H1 (cell line): ENCODE measurements around the gene TRPV6. TPM values are rescaled to one million over a fixed set of nuclear protein-coding genes. Genes with fewer than 3 reads are reported as not detected.

Source experiments
- CTCF ChIA-PET: fragments of 300-600 bp; sonication (Branson Sonifier 250); formaldehyde crosslinking; loops from one replicate; lab custom pipeline; 2021; ENCODE audit not compliant: partially characterized antibody; lab: Charles Lee
- POLR2A ChIA-PET: fragments of 300-600 bp; sonication (Branson Sonifier 250); formaldehyde crosslinking; loops from one replicate; lab custom pipeline; 2021; ENCODE audit warnings: inconsistent platforms; ENCODE audit not compliant: partially characterized antibody; lab: Charles Lee
- DNase-seq, 2 experiments: peaks; one replicate each; pipeline versions ENCODE4 v3.0.0 to v3.0.0-alpha.2; 2010 to 2022; ENCODE audit warnings: low spot score in 2 of 2, low read depth in 1 of 2, mixed read lengths in 1 of 2
- FAIRE-seq: peaks from 2 replicates; lab custom pipeline; 2011; peaks lifted over from hg19 to GRCh38; lab: Jason Lieb, UNC
- H2AFZ ChIP-seq: 2 replicates; pipeline ENCODE4 v1.8.1; 2012; ENCODE audit warnings: low read length, inconsistent platforms
- H2AK5ac ChIP-seq: 2 replicates; pipeline ENCODE4 v1.6.1; 2013; ENCODE audit warnings: low read depth, low read length
- H2BK120ac ChIP-seq: replicated peaks from 2 replicates; pipeline ENCODE3; 2013; ENCODE audit warnings: low read depth, low read length, inconsistent platforms
- H2BK12ac ChIP-seq: 2 replicates; pipeline ENCODE4 v1.6.1; 2013; ENCODE audit warnings: low read depth, low read length
- H2BK15ac ChIP-seq: 2 replicates; pipeline ENCODE4 v1.6.1; 2013; ENCODE audit warnings: low read length
- H2BK20ac ChIP-seq: 2 replicates; pipeline ENCODE4 v1.6.1; 2013; ENCODE audit warnings: low read length
- H2BK5ac ChIP-seq: 2 replicates; pipeline ENCODE4 v1.6.1; 2013; ENCODE audit warnings: low read depth, low read length
- H3K14ac ChIP-seq: 2 replicates; pipeline ENCODE4 v1.6.1; 2013; ENCODE audit warnings: inconsistent platforms; ENCODE audit not compliant: insufficient read length
- H3K18ac ChIP-seq: 2 replicates; pipeline ENCODE4 v1.6.1; 2013; ENCODE audit warnings: low read length; ENCODE audit errors: extremely low read depth
- H3K23ac ChIP-seq: 2 replicates; pipeline ENCODE4 v1.6.1; 2013; ENCODE audit warnings: inconsistent platforms; ENCODE audit not compliant: insufficient read length
- H3K23me2 ChIP-seq: 2 replicates; pipeline ENCODE4 v1.6.1; 2013; ENCODE audit warnings: low read depth, low read length
- H3K27ac ChIP-seq: 2 replicates; pipeline ENCODE4 v1.6.1; 2011; ENCODE audit warnings: low read depth, low read length, inconsistent platforms
- H3K27me3 ChIP-seq, 4 experiments: replicated peaks in 1 of 4; 1 replicate in 1 of 4; 2 replicates in 3 of 4; pipeline versions ENCODE4 v1.6.1 to v1.8.1; 2011 to 2013; ENCODE audit warnings: low read length in 3 of 4, mild to moderate bottlenecking in 3 of 4, inconsistent platforms in 2 of 4, mixed read lengths in 2 of 4, moderate library complexity in 1 of 4; ENCODE audit not compliant: control insufficient read depth in 3 of 4, insufficient read depth in 3 of 4; ENCODE audit errors: extremely low read depth in 1 of 4
- H3K36me3 ChIP-seq, 4 experiments: 2 replicates each; pipeline versions ENCODE4 v1.6.1 to v1.8.1; 2011 to 2013; ENCODE audit warnings: mild to moderate bottlenecking in 4 of 4, low read length in 3 of 4, moderate library complexity in 2 of 4, control low read depth in 1 of 4, inconsistent platforms in 1 of 4; ENCODE audit not compliant: insufficient read depth in 4 of 4, control insufficient read depth in 2 of 4
- H3K4ac ChIP-seq: replicated peaks from 2 replicates; pipeline ENCODE3; 2013; ENCODE audit warnings: low read length, low read depth, mixed read lengths, inconsistent platforms; ENCODE audit not compliant: insufficient read length
- H3K4me1 ChIP-seq, 4 experiments: replicated peaks in 1 of 4; 1 replicate in 1 of 4; 2 replicates in 3 of 4; pipeline versions ENCODE4 v1.6.1 to v1.8.1; 2011 to 2013; ENCODE audit warnings: low read length in 3 of 4, inconsistent platforms in 2 of 4, mixed read lengths in 1 of 4; ENCODE audit not compliant: insufficient read depth in 4 of 4, control insufficient read depth in 3 of 4
- H3K4me2 ChIP-seq, 2 experiments: 2 replicates each; pipeline versions ENCODE4 v1.6.1 to v1.8.1; 2011 to 2013; ENCODE audit warnings: low read depth in 2 of 2, low read length in 2 of 2, control low read depth in 1 of 2, inconsistent platforms in 1 of 2, mild to moderate bottlenecking in 1 of 2; ENCODE audit not compliant: insufficient read depth in 1 of 2
- H3K4me3 ChIP-seq, 4 experiments: fragments of 200-600, 300-600 bp in 1 of 4; sonication (generic), shearing (Covaris generic), sonication (Bioruptor Twin) in 1 of 4; 2 replicates each; pipeline versions ENCODE4 v1.5.1 to v1.8.1; 2011 to 2016; ENCODE audit warnings: low read length in 4 of 4, low read depth in 3 of 4, control low read depth in 2 of 4, inconsistent platforms in 2 of 4, mild to moderate bottlenecking in 2 of 4, mixed read lengths in 1 of 4, moderate library complexity in 1 of 4; ENCODE audit not compliant: insufficient read depth in 2 of 4; ENCODE audit errors: extremely low read depth in 1 of 4
- H3K56ac ChIP-seq: replicated peaks from 2 replicates; pipeline ENCODE3; 2013; ENCODE audit warnings: low read depth, mild to moderate bottlenecking, mixed read lengths, low read length, inconsistent platforms; ENCODE audit not compliant: insufficient read length
- H3K79me1 ChIP-seq: 2 replicates; pipeline ENCODE4 v1.6.1; 2013; ENCODE audit warnings: low read depth, low read length, control low read depth
- H3K79me2 ChIP-seq, 2 experiments: 2 replicates each; pipeline versions ENCODE4 v1.6.1 to v1.8.1; 2012 to 2013; ENCODE audit warnings: low read length in 2 of 2, mild to moderate bottlenecking in 2 of 2, inconsistent platforms in 1 of 2; ENCODE audit not compliant: insufficient read depth in 2 of 2, control insufficient read depth in 1 of 2
- H3K9ac ChIP-seq, 4 experiments: replicated peaks in 1 of 4; 1 replicate in 1 of 4; 2 replicates in 3 of 4; pipeline versions ENCODE4 v1.6.1 to v1.8.1; 2011 to 2013; ENCODE audit warnings: low read depth in 3 of 4, low read length in 3 of 4, control low read depth in 2 of 4, mild to moderate bottlenecking in 2 of 4, moderate library complexity in 2 of 4, inconsistent platforms in 1 of 4; ENCODE audit errors: extremely low read depth in 1 of 4
- H3K9me3 ChIP-seq, 2 experiments: 2 replicates each; pipeline versions ENCODE4 v1.6.1 to v1.8.1; 2012 to 2013; ENCODE audit warnings: mild to moderate bottlenecking in 2 of 2, moderate library complexity in 2 of 2, control low read depth in 1 of 2, inconsistent platforms in 1 of 2, low read depth in 1 of 2, low read length in 1 of 2, mixed read lengths in 1 of 2; ENCODE audit not compliant: insufficient read depth in 2 of 2
- H4K20me1 ChIP-seq, 2 experiments: replicated peaks in 1 of 2; 2 replicates each; pipeline versions ENCODE3 to v1.8.1; 2011 to 2013; ENCODE audit warnings: inconsistent platforms in 2 of 2, low read length in 2 of 2, mild to moderate bottlenecking in 1 of 2; ENCODE audit not compliant: insufficient read depth in 2 of 2, control insufficient read depth in 1 of 2
- H4K5ac ChIP-seq: 2 replicates; pipeline ENCODE4 v1.6.1; 2013; ENCODE audit warnings: low read length, low read depth, mixed read lengths, inconsistent platforms; ENCODE audit not compliant: insufficient read length
- H4K8ac ChIP-seq: 2 replicates; pipeline ENCODE4 v1.8.0; 2013; ENCODE audit warnings: mild to moderate bottlenecking, moderate library complexity, low read length, inconsistent platforms; ENCODE audit not compliant: insufficient read depth; ENCODE audit errors: extremely low read depth
- H4K91ac ChIP-seq: replicated peaks from 2 replicates; pipeline ENCODE3; 2013; ENCODE audit warnings: low read length, mixed read lengths, inconsistent platforms; ENCODE audit not compliant: insufficient read length
- BCL11A ChIP-seq, 2 experiments: IDR thresholded peaks; one replicate each; pipeline ENCODE4 v1.6.1; 2011; ENCODE audit warnings: low read depth in 2 of 2, low read length in 2 of 2, mild to moderate bottlenecking in 2 of 2
- CBX8 ChIP-seq: fragments of 300-800, 300-1000 bp; sonication (generic); IDR thresholded peaks from 2 replicates; pipeline ENCODE4 v1.7.1; 2016; ENCODE audit warnings: low read depth, low read length, borderline replicate concordance
- FOSL1 ChIP-seq: IDR thresholded peaks from 2 replicates; pipeline ENCODE4 v1.6.1; 2011; ENCODE audit warnings: mild to moderate bottlenecking, low read depth, low read length, moderate library complexity; ENCODE audit not compliant: insufficient read depth
- GABPA ChIP-seq: IDR thresholded peaks from 2 replicates; pipeline ENCODE4 v1.6.1; 2011; ENCODE audit warnings: mild to moderate bottlenecking, low read length, moderate library complexity, borderline replicate concordance; ENCODE audit not compliant: insufficient read depth
- POLR2A ChIP-seq, 2 experiments: IDR thresholded peaks; 1 replicate in 1 of 2; 2 replicates in 1 of 2; pipeline ENCODE4 v1.6.1; 2011; ENCODE audit warnings: low read depth in 2 of 2, low read length in 2 of 2, mild to moderate bottlenecking in 2 of 2; ENCODE audit errors: control extremely low read depth in 1 of 2
- POLR2AphosphoS5 ChIP-seq: IDR thresholded peaks from 2 replicates; pipeline ENCODE4 v1.6.1; 2011; ENCODE audit warnings: low read depth, low read length
- SP4 ChIP-seq: IDR thresholded peaks from 2 replicates; pipeline ENCODE4 v1.6.1; 2012; ENCODE audit warnings: low read length, inconsistent platforms
- SRF ChIP-seq: IDR thresholded peaks from 2 replicates; pipeline ENCODE4 v1.6.1; 2011; ENCODE audit warnings: mild to moderate bottlenecking, low read depth, low read length, moderate library complexity
- TAF7 ChIP-seq: optimal IDR thresholded peaks from 2 replicates; pipeline ENCODE3; 2011; ENCODE audit warnings: low read depth, mild to moderate bottlenecking, inconsistent platforms, low read length, moderate library complexity, borderline replicate concordance
- TBP ChIP-seq: IDR thresholded peaks from 2 replicates; pipeline ENCODE4 v1.6.1; 2011; ENCODE audit warnings: low read depth, low read length, improper control_type of control experiment
- WGBS, 2 experiments: shearing (Covaris generic) in 1 of 2; methylation state at CpG; one replicate each; pipeline versions ENCODE4 v1.1.6 to v1.1.7; 2013 to 2015; ENCODE audit warnings: low lambda C conversion rate in 2 of 2, mixed read lengths in 2 of 2, inconsistent platforms in 1 of 2, low coverage in 1 of 2, missing lambda C conversion rate in 1 of 2; ENCODE audit not compliant: insufficient replicate concordance in 2 of 2, insufficient coverage in 1 of 2, insufficient read length in 1 of 2; ENCODE audit errors: extremely low coverage in 1 of 2, missing lambda C conversion rate in 1 of 2; 5-methylcytosine and 5-hydroxymethylcytosine counted together
- polyA plus RNA-seq, 7 experiments: library from polyadenylated mRNA; depleted of rRNA in 3 of 7; stranded (reverse) in 5 of 7; unstranded in 2 of 7; fragments of >200 nt in 5 of 7; fragments of 200-250 nt in 2 of 7; gene quantifications; 1 replicate in 5 of 7; 2 replicates in 1 of 7; 4 replicates in 1 of 7; pipeline versions ENCODE4 v1.2.1 to v1.2.3, GENCODE V29; 2011 to 2013; ENCODE audit warnings: missing spikeins in 2 of 7, mixed read lengths in 2 of 7
- total RNA-seq: library from RNA; stranded (reverse); fragmentation: NEBNext Ultra II Directional; extraction: Animal tissue kit (Norgen Biotek cat#: 25700); gene quantifications from 2 replicates; pipeline ENCODE4 v1.2.1, GENCODE V29; 2021

TRPV6 gene
- total and polyA plus RNA-seq, 2 of the 8 experiments (the other 6 are each of a cell fraction or from before 2014, with no cell fraction given), result 0.52 to 1.1 TPM

DNA sequence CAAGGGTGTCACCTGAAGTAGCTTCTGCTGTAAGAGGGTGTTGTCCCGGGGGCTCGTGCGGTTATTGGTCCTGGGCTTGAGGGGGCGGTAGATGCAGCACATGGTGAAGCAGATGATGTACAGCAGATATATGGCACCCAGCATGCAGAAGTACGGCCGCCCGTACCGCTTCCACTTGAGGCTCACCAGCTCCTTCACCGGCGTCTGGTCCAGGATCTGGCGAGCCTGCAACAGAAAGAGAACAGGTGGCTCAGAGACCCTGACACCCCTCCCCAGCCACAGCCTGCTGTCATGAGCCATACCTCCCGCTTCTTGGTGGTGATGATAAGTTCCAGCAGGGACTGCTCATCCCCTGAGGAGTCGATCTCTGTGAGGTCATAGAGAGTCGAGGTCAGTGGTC, 10.1 kb downstream of the TRPV6 start:
- no peak overlapping the region for H2BK120ac ChIP-seq
- H4K91ac ChIP-seq, result no peak overlapping the region
- no peaks in the 10 kb centered on the region for H3K23me2 ChIP-seq
- DNase-seq (no peak), FAIRE-seq (no peak)
- H2BK12ac ChIP-seq, result no peak overlapping the region
- H3K14ac ChIP-seq, result no peak overlapping the region
- H4K8ac ChIP-seq, result no peak overlapping the region
- H2BK15ac ChIP-seq, result no peak overlapping the region
- no peak overlapping the region for H3K4me3 ChIP-seq
- no peak overlapping the region for H3K18ac ChIP-seq
- no peak overlapping the region for H3K27ac ChIP-seq
- CTCF ChIA-PET, result interaction anchor here (0.5 to 13.9 kb wide), 7 partner anchors 12 to 442 kb away, joined by 3 to 332 read pairs (median 33); partner anchors contain the start of gene EPHB6
- H3K79me1 ChIP-seq, result no peaks in the 10 kb centered on the region
- no peak overlapping the region for H2BK20ac ChIP-seq
- H3K9ac ChIP-seq, result no peak overlapping the region
- H3K4me1 ChIP-seq, result no peaks in the 10 kb centered on the region; a peak in 1 of 7 replicates
- H3K9me3 ChIP-seq, result no peaks in the 10 kb centered on the region
- H4K5ac ChIP-seq, result no peak overlapping the region
- H4K20me1 ChIP-seq, result no peaks in the 10 kb centered on the region
- no peak overlapping the region for H3K56ac ChIP-seq
- no peak overlapping the region for H2AFZ ChIP-seq
- TF ChIP-seq CBX8 (no peak), POLR2AphosphoS5 (no peak), TAF7 (no peak), TBP (no peak), SP4 (no peak), GABPA (no peak), POLR2A (IDR thresholded peaks at IDR 0.05; ENCODE audit: control extremely low read depth in 1 of 2, low read depth in 2 of 2, low read length in 2 of 2) (no peak), FOSL1 (no peak), BCL11A (IDR thresholded peaks at IDR 0.05; ENCODE audit: low read depth in 2 of 2, low read length in 2 of 2) (no peak), SRF (no peak)
- TF ChIP-seq, all 59 proteins: peak for 0
- 98% methylated on average over 14 of the region's 14 CpGs; no CpG with 5 or more reads in 1 of the 2 experiments for WGBS, 2 experiments
- Histone ChIP-seq H3K36me3 (no peaks in the 10 kb centered on the region), H2BK5ac (no peak overlapping the region), H3K27me3 (peaks cover 0 to 2% (median 0%) of the 10 kb centered on the region in 4 experiments; a peak in 1 of 7 replicates), H3K79me2 (no peaks in the 10 kb centered on the region), H3K4ac (no peak overlapping the region), H3K23ac (no peak overlapping the region), H3K4me2 (no peak overlapping the region), H2AK5ac (no peak overlapping the region)
- POLR2A ChIA-PET, result no interaction called here
